ENCODE measurements around the gene CCDC180. TPM values are rescaled to one million over a fixed set of nuclear protein-coding genes. Genes with fewer than 3 reads are reported as not detected.
"Not testable (repeated sequence)": the region's sequence is repeated elsewhere in the genome, so short reads cannot be mapped to it uniquely, and the experiment has no call there.

The CCDC180 gene
- polyA plus RNA-seq (2013, experiment 1 of 2): 3.5 TPM
- 1.3 TPM for polyA plus RNA-seq (2013, experiment 2 of 2)

DNA sequence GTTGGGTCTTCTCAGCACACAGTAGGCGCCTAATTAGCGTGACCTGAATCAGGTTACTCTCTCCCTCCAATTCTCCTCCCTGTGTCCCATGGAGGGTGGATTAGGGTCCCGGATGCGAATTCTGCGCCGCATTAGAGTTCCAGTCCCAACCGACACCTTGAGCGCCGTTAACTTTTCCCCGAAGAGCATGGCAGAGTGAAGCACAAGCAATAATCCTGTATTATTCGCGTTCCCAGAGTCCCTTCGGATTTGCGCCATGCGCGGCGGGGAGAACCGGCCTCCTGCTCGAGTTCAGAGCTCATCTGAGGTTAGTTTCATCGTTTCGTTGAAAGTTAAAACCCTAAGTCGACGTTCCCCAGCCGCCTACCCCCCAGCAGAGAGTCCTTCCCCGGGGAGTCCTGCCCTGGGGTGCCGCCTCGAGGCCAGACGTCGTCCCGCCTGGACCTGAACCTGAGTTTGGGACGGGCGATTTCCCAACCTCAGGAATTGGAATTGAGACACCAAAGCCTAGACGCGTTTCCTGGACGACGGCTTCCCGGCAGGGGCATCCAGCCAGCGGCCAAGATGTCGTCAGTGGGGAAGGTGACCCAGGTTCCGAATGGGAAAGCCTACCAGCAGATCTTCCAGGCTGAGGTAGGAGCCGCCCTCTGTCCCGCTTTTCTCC is at the start of gene CCDC180:
Gene CCDC180, plus strand, starts transcription at position 160 of the 664 bp plus-strand sequence. Its CDS starts 405 bp downstream, at position 565.
- H3K36me3 ChIP-seq (ENCODE audit: control insufficient read depth, insufficient read depth, low read length): peaks cover 4% of the 10 kb centered on the region
- no peaks in the 10 kb centered on the region for H3K4me1 ChIP-seq (ENCODE audit: control insufficient read depth, insufficient read depth, low read length, poor library complexity, severe bottlenecking)
- H3K27ac ChIP-seq (ENCODE audit: low read depth, low read length, severe bottlenecking): no peak within 1 kb of the TSS
- H3K4me3 ChIP-seq (ENCODE audit: extremely low read depth, insufficient read depth, low read length, poor library complexity, severe bottlenecking): no peak within 1 kb of the TSS
- H3K9me3 ChIP-seq (ENCODE audit: control insufficient read depth, low read length): no peaks in the 10 kb centered on the region
- 61% methylated on average over 28 to 39 of the region's 42 CpGs for WGBS, 2 experiments (ENCODE audit: insufficient coverage in 2 of 2)

DNA sequence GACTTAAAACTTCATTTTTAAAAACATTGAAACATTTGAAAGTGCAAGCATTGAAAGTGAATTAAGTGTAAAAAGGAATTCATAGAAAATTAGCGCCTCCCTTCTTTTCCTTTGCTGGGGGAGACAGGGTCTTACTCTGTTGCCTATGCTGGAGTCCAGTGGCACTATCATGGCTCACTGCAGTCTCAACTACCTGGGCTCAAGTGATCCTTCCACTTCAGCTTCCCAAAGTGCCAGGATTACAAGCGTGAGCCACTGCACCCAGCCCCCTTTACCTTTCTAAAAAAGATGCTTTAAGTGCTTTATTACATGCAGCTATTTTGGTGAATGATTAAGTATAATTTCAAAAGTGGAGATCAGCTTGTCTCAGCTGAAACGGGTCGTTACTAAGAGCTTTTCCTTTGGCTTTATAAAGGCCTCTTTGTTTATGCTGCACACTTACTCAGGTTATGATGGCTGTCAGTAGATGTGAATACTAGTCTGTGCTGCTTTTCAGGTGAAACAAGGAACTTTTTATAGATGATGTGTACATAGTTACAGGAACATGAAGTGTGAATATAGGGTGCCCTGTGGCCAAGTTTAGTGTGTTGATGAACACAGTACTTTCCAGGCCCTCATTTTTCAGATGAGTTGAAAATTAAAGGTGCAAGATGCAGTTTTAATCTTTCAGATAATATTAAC is 47.5 kb upstream of the CCDC180 start:
- not testable (repeated sequence) for H3K4me3 ChIP-seq (ENCODE audit: extremely low read depth, insufficient read depth, low read length, poor library complexity, severe bottlenecking); H3K27ac ChIP-seq (ENCODE audit: low read depth, low read length, severe bottlenecking); H3K36me3 ChIP-seq (ENCODE audit: control insufficient read depth, insufficient read depth, low read length); H3K4me1 ChIP-seq (ENCODE audit: control insufficient read depth, insufficient read depth, low read length, poor library complexity, severe bottlenecking); H3K9me3 ChIP-seq (ENCODE audit: control insufficient read depth, low read length)
- WGBS, 2 experiments (ENCODE audit: insufficient coverage in 2 of 2): 91 to 94% methylated on average over 2 to 3 of the region's 4 CpGs

DNA sequence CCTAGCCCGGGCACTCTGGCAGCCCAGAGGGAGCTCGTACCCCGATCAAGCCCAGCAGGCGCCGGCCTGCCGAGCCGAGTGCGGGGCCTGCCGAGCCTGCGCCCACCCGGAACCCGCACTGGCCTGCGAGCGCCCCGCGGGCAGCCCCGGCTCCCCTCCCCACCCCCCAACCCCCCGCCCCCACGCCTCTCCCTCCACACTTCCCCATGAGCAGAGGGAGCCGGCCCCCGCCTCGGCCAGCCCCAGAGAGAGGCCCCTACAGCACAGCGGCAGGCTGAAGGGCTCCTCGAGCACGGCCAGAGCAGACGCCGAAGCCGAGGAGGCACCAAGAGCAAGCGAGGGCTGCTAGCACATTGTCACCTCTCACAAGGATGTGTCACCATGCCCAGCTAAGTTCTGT is 36.2 kb upstream of the CCDC180 start:
- no peak overlapping the region for H3K4me3 ChIP-seq (ENCODE audit: extremely low read depth, insufficient read depth, low read length, poor library complexity, severe bottlenecking)
- H3K4me1 ChIP-seq (ENCODE audit: control insufficient read depth, insufficient read depth, low read length, poor library complexity, severe bottlenecking): no peaks in the 10 kb centered on the region
- H3K36me3 ChIP-seq (ENCODE audit: control insufficient read depth, insufficient read depth, low read length): no peaks in the 10 kb centered on the region
- WGBS, 2 experiments (ENCODE audit: insufficient coverage in 2 of 2): 32 to 45% methylated on average over 7 to 9 of the region's 29 CpGs
- H3K9me3 ChIP-seq (ENCODE audit: control insufficient read depth, low read length): no peaks in the 10 kb centered on the region
- no peak overlapping the region for H3K27ac ChIP-seq (ENCODE audit: low read depth, low read length, severe bottlenecking)

DNA sequence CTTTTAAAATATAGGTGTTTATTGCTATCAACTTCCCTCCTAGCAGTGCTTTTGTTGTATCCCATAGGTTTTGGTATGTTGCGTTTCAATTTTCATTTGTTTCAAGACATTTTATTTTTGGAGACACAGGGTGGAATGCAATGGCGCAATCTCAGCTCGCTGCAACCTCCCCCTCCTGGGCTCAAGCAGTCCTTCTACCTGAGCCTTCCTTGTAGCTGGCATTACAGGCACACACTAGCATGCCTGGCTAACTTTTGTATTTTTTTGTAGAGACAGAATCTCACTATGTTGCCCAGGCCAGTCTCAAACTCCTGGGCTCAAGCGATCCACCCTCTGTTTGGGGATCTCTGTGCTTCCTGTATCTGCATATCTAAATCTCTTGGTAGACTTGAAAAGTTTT is 35.4 kb upstream of the CCDC180 start:
- Histone ChIP-seq H3K4me3 (ENCODE audit: extremely low read depth, insufficient read depth, low read length, poor library complexity, severe bottlenecking) (no peak overlapping the region), H3K27ac (ENCODE audit: low read depth, low read length, severe bottlenecking) (no peak overlapping the region), H3K4me1 (ENCODE audit: control insufficient read depth, insufficient read depth, low read length, poor library complexity, severe bottlenecking) (no peaks in the 10 kb centered on the region), H3K36me3 (ENCODE audit: control insufficient read depth, insufficient read depth, low read length) (no peaks in the 10 kb centered on the region), H3K9me3 (ENCODE audit: control insufficient read depth, low read length) (no peaks in the 10 kb centered on the region)
- 77 to 100% methylated on average over 1 to 4 of the region's 4 CpGs for WGBS, 2 experiments (ENCODE audit: insufficient coverage in 2 of 2)

DNA sequence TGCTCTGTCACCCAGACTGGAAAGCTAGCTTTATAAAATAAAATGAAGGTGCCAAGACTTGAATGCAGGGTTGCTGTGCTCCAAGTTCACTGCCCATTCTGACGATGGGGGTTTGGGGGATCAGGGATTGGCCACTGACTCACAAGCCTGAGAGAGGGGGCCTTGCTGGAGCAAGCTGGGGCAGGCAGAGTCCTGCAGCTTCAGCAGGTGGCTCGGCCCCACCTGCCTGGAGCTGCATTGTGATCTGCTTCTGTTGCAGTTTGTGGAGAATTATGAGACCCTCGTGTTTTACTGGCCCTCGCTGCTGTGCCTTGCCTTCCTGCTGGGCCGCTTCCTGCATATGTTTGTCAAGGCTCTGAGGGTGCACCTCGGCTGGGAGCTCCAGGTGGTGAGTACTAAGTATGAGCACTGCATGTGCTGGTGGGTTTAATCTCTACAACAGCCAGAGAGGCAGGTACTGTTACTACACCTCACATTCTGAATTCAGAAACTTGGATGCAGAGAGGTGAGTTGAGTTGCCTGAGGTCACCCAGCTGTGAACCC is 31.1 kb upstream of the CCDC180 start:
- 46 to 59% methylated on average over 5 to 6 of the region's 6 CpGs for WGBS, 2 experiments (ENCODE audit: insufficient coverage in 2 of 2)
- Histone ChIP-seq H3K4me3 (ENCODE audit: extremely low read depth, insufficient read depth, low read length, poor library complexity, severe bottlenecking) (no peak overlapping the region), H3K4me1 (ENCODE audit: control insufficient read depth, insufficient read depth, low read length, poor library complexity, severe bottlenecking) (no peaks in the 10 kb centered on the region), H3K9me3 (ENCODE audit: control insufficient read depth, low read length) (no peaks in the 10 kb centered on the region), H3K27ac (ENCODE audit: low read depth, low read length, severe bottlenecking) (no peak overlapping the region), H3K36me3 (ENCODE audit: control insufficient read depth, insufficient read depth, low read length) (peaks cover 12% of the 10 kb centered on the region)

DNA sequence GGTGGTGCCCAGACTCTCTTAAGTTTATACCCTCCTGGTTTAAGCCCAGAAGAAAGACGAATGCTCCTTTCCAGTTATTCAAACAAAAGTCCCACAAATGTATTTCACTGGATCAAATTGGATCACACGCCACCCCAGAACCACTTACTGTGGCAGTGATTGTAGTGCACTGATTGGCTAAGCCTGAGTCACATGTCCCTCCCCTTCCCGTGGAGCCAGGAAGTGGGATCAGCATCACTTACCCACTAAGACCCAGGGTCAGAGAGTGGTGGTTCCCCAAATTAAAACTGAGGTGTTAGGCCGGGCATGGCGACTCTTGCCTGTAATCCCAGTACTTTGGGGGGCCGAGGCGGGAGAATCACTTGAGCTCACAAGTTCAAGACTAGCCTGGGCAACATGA is 29.5 kb upstream of the CCDC180 start:
- WGBS, 2 experiments (ENCODE audit: insufficient coverage in 2 of 2): 86 to 97% methylated on average over 5 to 6 of the region's 7 CpGs
- Histone ChIP-seq H3K27ac (ENCODE audit: low read depth, low read length, severe bottlenecking) (no peak overlapping the region), H3K4me1 (ENCODE audit: control insufficient read depth, insufficient read depth, low read length, poor library complexity, severe bottlenecking) (no peaks in the 10 kb centered on the region), H3K9me3 (ENCODE audit: control insufficient read depth, low read length) (no peaks in the 10 kb centered on the region), H3K36me3 (ENCODE audit: control insufficient read depth, insufficient read depth, low read length) (peaks cover 15% of the 10 kb centered on the region), H3K4me3 (ENCODE audit: extremely low read depth, insufficient read depth, low read length, poor library complexity, severe bottlenecking) (no peak overlapping the region)

DNA sequence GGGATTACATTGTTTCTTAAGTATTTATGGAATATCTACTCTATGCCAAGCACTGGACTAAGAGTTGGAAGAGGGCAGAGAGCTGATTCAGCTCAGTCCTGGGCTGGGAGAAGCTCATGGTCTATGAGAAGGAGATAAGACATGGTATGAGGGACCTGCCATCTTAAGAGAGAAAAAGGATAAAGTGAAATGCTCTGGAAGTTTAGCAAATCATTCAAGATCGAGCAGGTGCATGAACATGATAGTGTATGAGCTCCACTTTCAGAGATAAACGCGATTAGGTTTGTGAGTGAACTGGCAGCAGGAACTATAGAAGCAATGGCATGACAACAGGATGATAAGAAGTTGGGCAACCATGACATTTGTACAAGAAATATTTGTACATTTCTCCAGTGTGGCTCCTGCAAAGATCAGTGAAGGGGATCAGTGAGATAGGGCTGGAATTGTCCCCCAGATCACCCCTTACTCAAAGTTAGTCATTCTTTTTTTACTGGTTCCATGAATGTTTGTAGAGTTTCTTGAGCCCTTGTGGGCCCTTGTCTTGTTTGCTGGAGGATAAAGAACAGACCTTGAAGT is 26.6 kb upstream of the CCDC180 start:
- Histone ChIP-seq H3K9me3 (ENCODE audit: control insufficient read depth, low read length) (peaks cover 4% of the 10 kb centered on the region), H3K4me1 (ENCODE audit: control insufficient read depth, insufficient read depth, low read length, poor library complexity, severe bottlenecking) (no peaks in the 10 kb centered on the region), H3K27ac (ENCODE audit: low read depth, low read length, severe bottlenecking) (no peak overlapping the region), H3K4me3 (ENCODE audit: extremely low read depth, insufficient read depth, low read length, poor library complexity, severe bottlenecking) (no peak overlapping the region), H3K36me3 (ENCODE audit: control insufficient read depth, insufficient read depth, low read length) (peaks cover 15% of the 10 kb centered on the region)
- WGBS, 2 experiments (ENCODE audit: insufficient coverage in 2 of 2): 86 to 91% methylated on average over 3 of the region's 3 CpGs

DNA sequence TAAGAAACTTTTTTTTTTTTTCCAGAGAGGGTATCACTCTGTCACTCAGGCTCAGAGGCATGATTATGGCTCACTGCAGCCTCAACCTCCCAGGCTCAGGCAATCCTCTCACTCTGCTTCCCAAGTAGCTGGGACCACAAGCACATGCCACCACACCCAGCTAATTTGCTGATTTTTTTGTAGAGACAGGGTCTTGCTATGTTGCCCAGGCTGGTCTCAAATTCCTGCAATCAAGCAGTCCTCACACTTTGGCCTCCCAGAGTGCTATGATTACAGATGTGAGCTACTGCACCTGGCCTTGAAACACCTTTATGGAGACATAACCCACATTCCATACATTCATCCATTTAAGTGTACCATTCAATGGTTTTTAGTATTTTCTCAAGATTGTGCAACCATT is 23.7 kb upstream of the CCDC180 start:
- Histone ChIP-seq H3K36me3 (ENCODE audit: control insufficient read depth, insufficient read depth, low read length) (peaks cover 10% of the 10 kb centered on the region), H3K4me1 (ENCODE audit: control insufficient read depth, insufficient read depth, low read length, poor library complexity, severe bottlenecking) (no peaks in the 10 kb centered on the region), H3K9me3 (ENCODE audit: control insufficient read depth, low read length) (peaks cover 4% of the 10 kb centered on the region), H3K4me3 (ENCODE audit: extremely low read depth, insufficient read depth, low read length, poor library complexity, severe bottlenecking) (no peak overlapping the region), H3K27ac (ENCODE audit: low read depth, low read length, severe bottlenecking) (no peak overlapping the region)

DNA sequence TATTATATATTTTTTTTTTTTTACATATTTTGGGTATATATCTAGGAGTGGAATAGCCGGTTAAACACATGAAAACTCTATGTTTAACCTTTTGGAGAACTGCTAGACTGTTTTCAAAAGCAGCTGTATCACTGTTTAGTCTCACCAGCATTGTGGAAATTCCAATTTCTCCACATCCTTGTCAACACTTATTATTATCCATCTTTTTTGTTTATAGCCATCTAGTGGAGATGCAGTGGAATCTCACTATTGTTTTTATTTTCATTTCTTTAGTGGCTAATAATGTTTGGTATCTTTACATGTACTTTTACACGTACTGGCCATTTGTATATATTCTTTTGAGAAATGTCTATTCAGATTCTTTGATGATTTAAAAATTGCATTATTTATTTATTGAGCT is 22.7 kb upstream of the CCDC180 start:
- peaks cover 7% of the 10 kb centered on the region for H3K36me3 ChIP-seq (ENCODE audit: control insufficient read depth, insufficient read depth, low read length)
- WGBS, 2 experiments (ENCODE audit: insufficient coverage in 2 of 2): no CpG with 5 or more reads among the region's 2 CpGs
- H3K4me1 ChIP-seq (ENCODE audit: control insufficient read depth, insufficient read depth, low read length, poor library complexity, severe bottlenecking): no peaks in the 10 kb centered on the region
- no peak overlapping the region for H3K4me3 ChIP-seq (ENCODE audit: extremely low read depth, insufficient read depth, low read length, poor library complexity, severe bottlenecking)
- H3K9me3 ChIP-seq (ENCODE audit: control insufficient read depth, low read length): peaks cover 4% of the 10 kb centered on the region
- H3K27ac ChIP-seq (ENCODE audit: low read depth, low read length, severe bottlenecking): no peak overlapping the region

DNA sequence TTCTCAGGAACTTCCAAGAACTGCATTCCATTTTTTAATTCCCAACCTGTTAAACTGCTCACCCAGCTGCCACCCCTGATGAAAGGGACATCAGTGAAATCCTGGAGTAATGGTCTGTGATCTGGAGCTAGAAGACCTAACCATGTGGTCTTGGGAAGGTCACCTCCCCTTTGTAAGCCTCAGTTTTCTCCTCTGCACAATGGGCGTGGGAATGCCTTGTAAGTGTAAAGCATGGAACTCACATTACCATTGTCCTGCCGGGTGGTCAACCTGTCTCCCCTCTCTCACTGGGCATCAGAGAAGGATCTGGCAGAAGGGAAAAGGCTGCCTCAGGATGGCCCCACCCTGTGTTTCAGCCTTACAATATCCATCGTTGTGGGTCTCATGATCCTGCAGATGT is 15.3 kb upstream of the CCDC180 start:
- Histone ChIP-seq H3K4me3 (ENCODE audit: extremely low read depth, insufficient read depth, low read length, poor library complexity, severe bottlenecking) (no peak overlapping the region), H3K9me3 (ENCODE audit: control insufficient read depth, low read length) (peaks cover 1% of the 10 kb centered on the region), H3K27ac (ENCODE audit: low read depth, low read length, severe bottlenecking) (no peak overlapping the region), H3K36me3 (ENCODE audit: control insufficient read depth, insufficient read depth, low read length) (peaks cover 3% of the 10 kb centered on the region), H3K4me1 (ENCODE audit: control insufficient read depth, insufficient read depth, low read length, poor library complexity, severe bottlenecking) (peaks cover 5% of the 10 kb centered on the region)
- 90 to 93% methylated on average over 3 of the region's 3 CpGs for WGBS, 2 experiments (ENCODE audit: insufficient coverage in 2 of 2)

Data from mesodermal cell (in vitro differentiated cells).